AG10803 (cell line): ENCODE results near the gene ESD.
"Not testable (repeated sequence)": the region's sequence is repeated elsewhere in the genome, so short reads cannot be mapped to it uniquely, and the experiment has no call there.

Source experiments
- DNase-seq: peaks from one replicate; pipeline ENCODE4 v3.0.0; 2010; ENCODE audit warnings: low read depth
- H3K4me3 ChIP-seq: 2 replicates; pipeline ENCODE4 v1.5.1; 2011; ENCODE audit warnings: mild to moderate bottlenecking, low read length, control low read depth
- CTCF ChIP-seq: conservative IDR thresholded peaks from 2 replicates; pipeline ENCODE4 v1.5.1; 2011; ENCODE audit warnings: mild to moderate bottlenecking, low read length, control low read depth, inconsistent platforms

ESD gene

GRCh38 chr13:46778095-46778494, 18.9 kb downstream of the ESD start:
- no peak overlapping the region for H3K4me3 ChIP-seq
- DNase-seq, result no peak
- TF ChIP-seq CTCF, result no peak

GRCh38 chr13:46775385-46776107, 21.4 kb downstream of the ESD start:
- TF ChIP-seq CTCF, result no peak
- DNase-seq, result no peak
- no peak overlapping the region for H3K4me3 ChIP-seq

- H3K4me3 ChIP-seq, result no peak overlapping the region
- no peak for TF ChIP-seq CTCF
- DNase-seq, result no peak
These were observed 23.4 kb downstream of the ESD start for GRCh38 chr13:46773541-46773940.

GRCh38 chr13:46771693-46772092, 25.3 kb downstream of the ESD start:
- TF ChIP-seq CTCF, result no peak
- no peak for DNase-seq
- no peak overlapping the region for H3K4me3 ChIP-seq

- DNase-seq, H3K4me3 ChIP-seq: not testable (repeated sequence)
These were observed 27.0 kb downstream of the ESD start for GRCh38 chr13:46769925-46770324.

GRCh38 chr13:46761866-46762265, 35.1 kb downstream of the ESD start:
- no peak for DNase-seq
- TF ChIP-seq CTCF, result no peak

GRCh38 chr13:46761174-46761573, 35.8 kb downstream of the ESD start:
- DNase-seq, result no peak
- no peak for TF ChIP-seq CTCF

More at GRCh38 chr13:46761866-46762265, 35.1 kb downstream of the ESD start:
- no peak overlapping the region for H3K4me3 ChIP-seq

More at GRCh38 chr13:46761174-46761573, 35.8 kb downstream of the ESD start:
- H3K4me3 ChIP-seq, result no peak overlapping the region
